IMR-90 (cell line): Measurements from ENCODE around the gene OPHN1. TPM values are rescaled to one million over a fixed set of nuclear protein-coding genes. Genes with fewer than 3 reads are reported as not detected.

Source experiments
- ATAC-seq: fragments of 200-7000 bp; cut with Tn5 transposase; 2 replicates; pipeline ENCODE4 v1.9.1; 2020; ENCODE audit warnings: low read depth, mild to moderate bottlenecking, moderate library complexity
- BruUV-seq: library from RNA; stranded (reverse); fragments of 400-500 nt; replicated peaks from 2 replicates; lab custom pipeline; 2021; lab: Mats Ljungman, UMichigan
- CTCF ChIA-PET: fragments of 300-600 bp; formaldehyde crosslinking; extraction: SDS; loops from one replicate; lab custom pipeline; 2021; ENCODE audit warnings: antibody characterized with exemption; lab: Yijun Ruan, JAX
- POLR2A ChIA-PET: fragments of 300-600 bp; sonication (Branson Sonifier 250); formaldehyde crosslinking; loops from one replicate; lab custom pipeline; 2022; ENCODE audit warnings: antibody characterized with exemption; ENCODE audit not compliant: unreplicated experiment; lab: Charles Lee
- DNase-seq: peaks from one replicate; pipeline ENCODE4 v3.0.0; 2013
- H2AFZ ChIP-seq: replicated peaks from 2 replicates; pipeline ENCODE3; 2013; ENCODE audit warnings: low read length, mild to moderate bottlenecking; ENCODE audit not compliant: poor library complexity
- H2AK5ac ChIP-seq: 2 replicates; pipeline ENCODE4 v1.6.1; 2013; ENCODE audit warnings: low read depth, low read length, inconsistent platforms
- H2AK9ac ChIP-seq: replicated peaks from 2 replicates; pipeline ENCODE3; 2013; ENCODE audit warnings: mild to moderate bottlenecking, low read depth, low read length, moderate library complexity; ENCODE audit not compliant: poor library complexity
- H2BK120ac ChIP-seq: 2 replicates; pipeline ENCODE4 v1.6.1; 2013; ENCODE audit warnings: low read depth, low read length, inconsistent platforms
- H2BK15ac ChIP-seq: 3 replicates; pipeline ENCODE4 v1.6.1; 2013; ENCODE audit warnings: low read depth, low read length, inconsistent platforms
- H2BK20ac ChIP-seq: 2 replicates; pipeline ENCODE4 v1.6.1; 2013; ENCODE audit warnings: low read depth, mild to moderate bottlenecking, inconsistent platforms, low read length, moderate library complexity
- H2BK5ac ChIP-seq: 2 replicates; pipeline ENCODE4 v1.6.1; 2013; ENCODE audit warnings: mild to moderate bottlenecking, low read depth, low read length, inconsistent platforms; ENCODE audit not compliant: poor library complexity, severe bottlenecking
- H3K14ac ChIP-seq: replicated peaks from 2 replicates; pipeline ENCODE4 v1.6.1; 2013; ENCODE audit warnings: low read depth, low read length, inconsistent platforms
- H3K18ac ChIP-seq: 2 replicates; pipeline ENCODE4 v1.6.1; 2013; ENCODE audit warnings: low read depth, low read length, control low read depth
- H3K23ac ChIP-seq: 2 replicates; pipeline ENCODE4 v1.6.1; 2013; ENCODE audit warnings: low read depth, low read length, inconsistent platforms
- H3K27ac ChIP-seq: 2 replicates; pipeline ENCODE4 v1.5.1; 2013; ENCODE audit warnings: mild to moderate bottlenecking, control low read depth, low read length; ENCODE audit not compliant: insufficient read depth
- H3K27me3 ChIP-seq: 2 replicates; pipeline ENCODE4 v1.6.1; 2013; ENCODE audit warnings: low read length; ENCODE audit not compliant: control insufficient read depth, insufficient read depth
- H3K36me3 ChIP-seq: 2 replicates; pipeline ENCODE4 v1.6.1; 2013; ENCODE audit warnings: low read length, mixed read lengths; ENCODE audit not compliant: control insufficient read depth, insufficient read depth
- H3K4ac ChIP-seq: 2 replicates; pipeline ENCODE4 v1.6.1; 2013; ENCODE audit warnings: low read depth, low read length, inconsistent platforms
- H3K4me1 ChIP-seq: 2 replicates; pipeline ENCODE4 v1.6.1; 2013; ENCODE audit warnings: low read length, mixed read lengths; ENCODE audit not compliant: control insufficient read depth, insufficient read depth
- H3K4me2 ChIP-seq: 2 replicates; pipeline ENCODE4 v1.6.1; 2013; ENCODE audit warnings: low read depth, mild to moderate bottlenecking, control low read depth, low read length, moderate library complexity
- H3K4me3 ChIP-seq: 2 replicates; pipeline ENCODE4 v1.5.1; 2013; ENCODE audit warnings: low read depth, mild to moderate bottlenecking, control low read depth, low read length, moderate library complexity; ENCODE audit not compliant: insufficient read depth
- H3K56ac ChIP-seq: 2 replicates; pipeline ENCODE4 v1.6.1; 2013; ENCODE audit warnings: low read length, inconsistent platforms; ENCODE audit not compliant: insufficient read depth; ENCODE audit errors: extremely low read depth
- H3K79me1 ChIP-seq, 2 experiments: 2 replicates each; pipeline ENCODE4 v1.6.1; 2013; ENCODE audit warnings: low read length in 2 of 2, inconsistent platforms in 1 of 2, low read depth in 1 of 2
- H3K9ac ChIP-seq: 2 replicates; pipeline ENCODE4 v1.6.1; 2013; ENCODE audit warnings: low read depth, low read length, control low read depth
- H3K9me1 ChIP-seq: 2 replicates; pipeline ENCODE4 v1.6.1; 2013; ENCODE audit warnings: low read length, inconsistent platforms; ENCODE audit not compliant: insufficient read depth
- H3K9me3 ChIP-seq: 2 replicates; pipeline ENCODE4 v1.6.1; 2013; ENCODE audit warnings: low read length; ENCODE audit not compliant: control insufficient read depth, insufficient read depth
- H4K20me1 ChIP-seq: 2 replicates; pipeline ENCODE4 v1.6.1; 2013; ENCODE audit warnings: low read length, inconsistent platforms; ENCODE audit not compliant: insufficient read depth
- H4K5ac ChIP-seq: 2 replicates; pipeline ENCODE4 v1.6.1; 2013; ENCODE audit warnings: mild to moderate bottlenecking, low read depth, low read length, control low read depth
- H4K8ac ChIP-seq, 2 experiments: 2 replicates each; pipeline ENCODE4 v1.6.1; 2013; ENCODE audit warnings: low read depth in 2 of 2, low read length in 2 of 2, control low read depth in 1 of 2, inconsistent platforms in 1 of 2
- H4K91ac ChIP-seq: 2 replicates; pipeline ENCODE4 v1.6.1; 2013; ENCODE audit warnings: low read depth, low read length, inconsistent platforms; ENCODE audit not compliant: insufficient read depth
- CTCF ChIP-seq: conservative IDR thresholded peaks from 2 replicates; pipeline ENCODE4 v1.5.1; 2012; ENCODE audit warnings: mild to moderate bottlenecking, low read depth, low read length, improper control_type of control experiment
- MAZ ChIP-seq: IDR thresholded peaks from 2 replicates; pipeline ENCODE4 v1.6.1; 2012; ENCODE audit warnings: low read depth, mild to moderate bottlenecking, low read length, improper control_type of control experiment, moderate library complexity, borderline replicate concordance
- RAD21 ChIP-seq: IDR thresholded peaks from 2 replicates; pipeline ENCODE4 v1.6.1; 2012; ENCODE audit warnings: low read length, improper control_type of control experiment
- SMC3 ChIP-seq: fragments of 150-350 bp; IDR thresholded peaks from 2 replicates; pipeline ENCODE4 v1.6.1; 2016; ENCODE audit warnings: low read depth, mild to moderate bottlenecking, antibody characterized with exemption, low read length, moderate library complexity
- WGBS, 2 experiments: methylation state at CpG; one replicate each; pipeline versions ENCODE4 v1.1.5 to v1.1.7; 2013; ENCODE audit warnings: missing lambda C conversion rate in 2 of 2; ENCODE audit not compliant: insufficient read length in 1 of 2; ENCODE audit errors: extremely low coverage in 2 of 2; 5-methylcytosine and 5-hydroxymethylcytosine counted together
- dilution Hi-C: fragments of 300-500 bp; cut with HindIII; formaldehyde crosslinking; loops from one replicate; pipeline ENCODE4 v1.14.3; 2018; ENCODE audit warnings: low sequenced_read_pairs; ENCODE audit not compliant: unreplicated experiment
- in situ Hi-C: fragments of 300-500 bp; cut with MboI; formaldehyde crosslinking; loops from 3 replicates; pipeline ENCODE4 v1.14.3; 2019; ENCODE audit warnings: low sequenced_read_pairs, inconsistent platforms, mixed read lengths
- intact Hi-C: fragments of 100-400 bp; cut with micrococcal nuclease; formaldehyde crosslinking; loops from 2 replicates; pipeline ENCODE4 v1.10.0; 2022
- polyA plus RNA-seq, 3 experiments: library from polyadenylated mRNA; depleted of rRNA; stranded (reverse); fragments of >200 nt; gene quantifications; 2 replicates each; pipeline ENCODE4 v1.2.3, GENCODE V29; 2012; ENCODE audit warnings: low replicate concordance in 1 of 3
- total RNA-seq: library from RNA; depleted of rRNA; stranded (reverse); fragments of >200 nt; gene quantifications from 2 replicates; pipeline ENCODE4 v1.2.3, GENCODE V29; 2012

The OPHN1 gene
- total and polyA plus RNA-seq, 2 of the 4 experiments (the other 2 are of a cell fraction) = 4.0 to 13.1 TPM

- Histone ChIP-seq H2AFZ (no peak overlapping the region), H3K79me1 (no peaks in the 10 kb centered on the region), H3K4me1 (peaks cover 2% of the 10 kb centered on the region; the same call in 1 of the 2 replicates), H2AK9ac (no peak overlapping the region), H3K4ac (no peak overlapping the region), H3K56ac (no peak overlapping the region), H3K36me3 (no peaks in the 10 kb centered on the region), H3K4me3 (no peak overlapping the region), H3K23ac (no peak overlapping the region), H3K18ac (no peak overlapping the region), H4K91ac (no peak overlapping the region), H4K20me1 (no peaks in the 10 kb centered on the region), H3K9me3 (no peaks in the 10 kb centered on the region), H3K14ac (no peak overlapping the region), H3K27me3 (no peaks in the 10 kb centered on the region; the same call in 1 of the 2 replicates), H3K27ac (no peak overlapping the region), H2BK15ac (no peak overlapping the region), H4K5ac (no peak overlapping the region), H4K8ac (no peak overlapping the region), H3K9ac (no peak overlapping the region), H3K9me1 (no peaks in the 10 kb centered on the region), H2BK120ac (no peak overlapping the region), H2BK5ac (no peak overlapping the region), H2AK5ac (no peak overlapping the region), H2BK20ac (no peak overlapping the region), H3K4me2 (no peak overlapping the region)
- no CpG with 5 or more reads among the region's 4 CpGs for whole genome bisulfite sequencing, 2 experiments
- dilution Hi-C loops = no loop called here
- CTCF ChIA-PET = interaction anchor here (0.9 to 1.0 kb wide), 2 partner anchors 13 to 370 kb away, joined by 3 to 5 read pairs; no protein-coding TSS in a partner anchor
- POLR2A ChIA-PET = no interaction called here
- intact Hi-C loops = loop anchor here (2.0 to 10.0 kb wide), 3 partner anchors 307 to 1101 kb away; no protein-coding TSS in a partner anchor
- TF ChIP-seq CTCF (peak; percentile 55), SMC3 (peak; percentile 26; the same call in 1 of the 2 replicates), RAD21 (peak; percentile 55), MAZ (no peak)
- in situ Hi-C loops = loop anchor here (25.0 kb wide), 2 partner anchors 529 to 1204 kb away; no protein-coding TSS in a partner anchor
- no TSS peak for BruUV-seq
- DNase-seq (peak; percentile 51), ATAC-seq (peak; percentile 75)
These were observed 249.6 kb downstream of the OPHN1 start for GRCh38 chrX:68183612-68184214.
